Thoracic aorta (tissue), 2 donors: Measurements from ENCODE around the gene FAM111A. TPM values are rescaled to one million over a fixed set of nuclear protein-coding genes. Genes with fewer than 3 reads are reported as not detected.

Source experiments
- ATAC-seq: fragments of 150-250 bp; one replicate; pipeline ENCODE4 v1.8.0; 2017; ENCODE audit warnings: low read depth; ENCODE audit not compliant: insufficient number of reproducible peaks, low FRiP score
- DNase-seq: peaks from one replicate; pipeline ENCODE4 v3.0.0-alpha.2; 2020; ENCODE audit warnings: low spot score
- H3K27ac ChIP-seq, 2 donors: fragments of 200-600 bp; sonication (generic); 1 replicate in 1 of 2; 2 replicates in 1 of 2; pipeline ENCODE4 v1.5.1; 2016; ENCODE audit warnings: mild to moderate bottlenecking in 2 of 2, moderate library complexity in 2 of 2
- H3K27me3 ChIP-seq: fragments of 200-600 bp; sonication (generic); replicated peaks from 2 replicates; pipeline ENCODE4 v1.6.0; 2016; ENCODE audit warnings: mild to moderate bottlenecking; ENCODE audit not compliant: insufficient read depth
- H3K36me3 ChIP-seq: fragments of 200-600 bp; sonication (generic); one replicate; pipeline ENCODE4 v1.5.1; 2016
- H3K4me1 ChIP-seq, 2 donors: fragments of 200-600 bp; sonication (generic); 1 replicate in 1 of 2; 2 replicates in 1 of 2; pipeline versions ENCODE4 v1.5.1 to v1.6.0; 2016; ENCODE audit warnings: low read depth in 2 of 2, mild to moderate bottlenecking in 1 of 2; ENCODE audit not compliant: control insufficient read depth in 1 of 2
- H3K4me3 ChIP-seq: fragments of 200-600 bp; sonication (generic); 2 replicates; pipeline ENCODE4 v1.5.1; 2016; ENCODE audit warnings: mild to moderate bottlenecking
- H3K9me3 ChIP-seq: fragments of 200-600 bp; sonication (generic); 2 replicates; pipeline ENCODE4 v1.5.1; 2016
- CTCF ChIP-seq: fragments of 200-600 bp; sonication (generic); IDR thresholded peaks from one replicate; pipeline ENCODE4 v1.5.1; 2019; ENCODE audit warnings: antibody characterized with exemption
- total RNA-seq, 2 donors: library from RNA; depleted of rRNA; stranded (reverse); fragments of >200 nt; gene quantifications; one replicate each; pipeline versions ENCODE4 v1.1.0 to v1.2.3, GENCODE V29; 2016

The FAM111A gene
- total RNA-seq, 2 donors from 2014 or later: 23.6 to 35.6 TPM

DNA sequence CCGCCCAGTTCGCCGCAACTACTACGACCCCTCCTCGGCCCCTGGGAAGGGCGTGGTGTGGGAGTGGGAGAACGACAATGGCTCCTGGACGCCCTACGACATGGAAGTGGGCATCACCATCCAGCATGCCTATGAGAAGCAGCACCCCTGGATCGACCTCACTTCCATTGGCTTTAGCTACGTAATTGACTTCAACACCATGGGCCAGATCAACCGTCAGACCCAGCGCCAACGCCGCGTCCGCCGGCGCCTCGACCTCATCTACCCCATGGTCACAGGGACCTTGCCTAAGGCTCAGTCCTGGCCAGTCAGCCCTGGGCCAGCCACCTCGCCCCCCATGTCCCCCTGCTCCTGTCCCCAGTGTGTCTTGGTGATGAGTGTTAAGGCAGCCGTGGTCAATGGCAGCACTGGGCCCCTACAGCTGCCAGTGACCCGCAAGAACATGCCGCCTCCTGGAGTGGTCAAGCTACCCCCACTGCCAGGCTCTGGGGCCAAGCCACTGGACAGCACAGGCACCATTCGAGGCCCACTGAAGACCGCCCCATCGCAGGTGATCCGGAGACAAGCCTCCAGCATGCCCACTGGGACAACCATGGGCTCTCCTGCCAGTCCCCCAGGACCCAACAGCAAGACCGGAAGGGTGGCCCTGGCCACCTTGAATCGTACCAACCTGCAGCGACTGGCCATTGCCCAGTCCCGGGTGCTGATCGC is 39.2 kb downstream of the FAM111A start:
- Histone ChIP-seq H3K27ac (no peak overlapping the region), H3K4me1 (no peaks in the 10 kb centered on the region)
- no peak for ATAC-seq

DNA sequence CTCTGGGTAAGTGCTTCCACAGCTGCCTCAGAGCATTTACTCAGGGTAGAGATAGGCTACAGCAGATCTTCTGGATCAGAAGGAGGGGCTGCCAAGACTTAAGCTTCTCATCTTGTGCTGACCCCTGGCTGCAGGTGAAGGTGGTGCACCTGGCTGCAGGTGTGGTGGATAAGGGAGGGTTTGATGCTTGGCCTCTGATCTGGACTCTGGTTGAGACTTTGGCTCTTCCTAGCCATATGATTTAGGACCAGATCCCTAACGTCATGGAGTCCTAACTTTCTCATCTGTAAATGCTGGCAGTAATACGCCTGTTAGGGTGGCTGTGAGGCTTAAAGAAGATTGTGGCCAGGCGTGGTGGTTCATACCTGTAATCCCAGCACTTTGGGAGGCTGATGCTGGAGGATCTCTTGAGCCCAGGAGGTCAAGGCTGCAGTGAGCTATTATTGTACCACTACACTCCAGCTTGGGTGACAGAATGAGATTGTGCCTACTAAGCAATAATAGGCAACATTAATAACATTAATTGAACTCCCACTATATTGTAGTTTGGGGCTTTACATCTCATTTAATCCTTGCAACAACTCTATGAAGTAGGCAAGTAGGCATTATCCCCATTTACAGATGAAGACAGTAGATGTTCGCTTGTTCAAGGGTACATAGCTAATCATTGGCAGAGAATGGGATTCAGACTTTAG is 39.9 kb downstream of the FAM111A start:
- H3K36me3 ChIP-seq: no peaks in the 10 kb centered on the region
- H3K4me1 ChIP-seq: no peaks in the 10 kb centered on the region
- no peak for DNase-seq
- no peak for TF ChIP-seq CTCF
- H3K27ac ChIP-seq: no peak overlapping the region
- no peaks in the 10 kb centered on the region for H3K9me3 ChIP-seq
- no peaks in the 10 kb centered on the region for H3K27me3 ChIP-seq
- ATAC-seq: no peak
- no peak overlapping the region for H3K4me3 ChIP-seq

More for the DNA sequence above, 39.2 kb downstream of the FAM111A start:
- Histone ChIP-seq H3K9me3 (no peaks in the 10 kb centered on the region), H3K36me3 (no peaks in the 10 kb centered on the region), H3K27me3 (no peaks in the 10 kb centered on the region), H3K4me3 (no peak overlapping the region)
- TF ChIP-seq CTCF: no peak
- DNase-seq: no peak

GRCh38 chr11:59183771-59184170 is 41.1 kb downstream of the FAM111A start:
- no peaks in the 10 kb centered on the region for H3K9me3 ChIP-seq
- ATAC-seq (no peak), DNase-seq (no peak)
- no peaks in the 10 kb centered on the region for H3K27me3 ChIP-seq
- H3K4me3 ChIP-seq: no peak overlapping the region
- no peaks in the 10 kb centered on the region for H3K36me3 ChIP-seq
- H3K4me1 ChIP-seq: no peaks in the 10 kb centered on the region
- H3K27ac ChIP-seq: no peak overlapping the region
- TF ChIP-seq CTCF: no peak

GRCh38 chr11:59184691-59185339 is 42.2 kb downstream of the FAM111A start:
- H3K36me3 ChIP-seq: no peaks in the 10 kb centered on the region
- no peak overlapping the region for H3K27ac ChIP-seq
- no peaks in the 10 kb centered on the region for H3K4me1 ChIP-seq
- H3K27me3 ChIP-seq: no peaks in the 10 kb centered on the region
- H3K4me3 ChIP-seq: no peak overlapping the region
- ATAC-seq: no peak
- no peak for TF ChIP-seq CTCF
- H3K9me3 ChIP-seq: no peaks in the 10 kb centered on the region
- DNase-seq: no peak

GRCh38 chr11:59185386-59185945 is 42.8 kb downstream of the FAM111A start:
- Histone ChIP-seq H3K27me3 (no peaks in the 10 kb centered on the region), H3K4me1 (no peaks in the 10 kb centered on the region)
- ATAC-seq: no peak

More at GRCh38 chr11:59185386-59185945, 42.8 kb downstream of the FAM111A start:
- Histone ChIP-seq H3K4me3 (no peak overlapping the region), H3K36me3 (peaks cover 3% of the 10 kb centered on the region), H3K9me3 (no peaks in the 10 kb centered on the region), H3K27ac (no peak overlapping the region)
- DNase-seq: no peak
- no peak for TF ChIP-seq CTCF
